K562 (cell line): Measurements from ENCODE around the gene SLC25A11. TPM values are rescaled to one million over a fixed set of nuclear protein-coding genes. Genes with fewer than 3 reads are reported as not detected.

Source experiments
- ATAC-seq: fragments of 200-7000 bp; cut with Tn5 transposase; 3 replicates; pipeline ENCODE4 v1.9.1; 2020; ENCODE audit warnings: moderate library complexity
- BruUV-seq: library from RNA; stranded (reverse); fragments of 400-500 nt; replicated peaks from 2 replicates; lab custom pipeline; 2021; lab: Mats Ljungman, UMichigan
- CTCF ChIA-PET: fragments of 300-600 bp; formaldehyde crosslinking; extraction: SDS; loops from one replicate; lab custom pipeline; 2021; ENCODE audit warnings: low intra/inter-chr PET ratio; lab: Yijun Ruan, JAX
- POLR2A ChIA-PET: fragments of 300-600, 350-650 bp; sonication (Branson Sonifier 250); formaldehyde crosslinking; extraction: SDS; loops from one replicate; lab custom pipeline; 2021; ENCODE audit warnings: antibody characterized with exemption, inconsistent platforms; lab: Yijun Ruan, JAX
- DNase-seq, 4 experiments: peaks; one replicate each; pipeline versions ENCODE4 v3.0.0 to v3.0.0-alpha.2; 2011 to 2018; ENCODE audit warnings: low spot score in 3 of 4, mixed read lengths in 3 of 4; ENCODE audit errors: extremely low read depth in 1 of 4
- FAIRE-seq: peaks from 2 replicates; lab custom pipeline; 2011; peaks lifted over from hg19 to GRCh38; lab: Jason Lieb, UNC
- H2AFZ ChIP-seq: 2 replicates; pipeline ENCODE4 v1.6.0; 2011; ENCODE audit warnings: low read depth, low read length, control low read depth, inconsistent platforms
- H3K27ac ChIP-seq: fragments of 200-600 bp; 3 replicates; pipeline ENCODE4 v1.8.0; 2011; ENCODE audit warnings: low read depth, mild to moderate bottlenecking, control low read depth, inconsistent platforms, low read length, moderate library complexity, mixed read lengths; ENCODE audit errors: extremely low read depth
- H3K27me3 ChIP-seq, 2 experiments: fragments of 300-600 bp in 1 of 2; 2 replicates in 1 of 2; 3 replicates in 1 of 2; pipeline versions ENCODE4 v1.6.0 to v1.8.0; 2011; ENCODE audit warnings: inconsistent platforms in 2 of 2, low read length in 2 of 2, mild to moderate bottlenecking in 1 of 2, mixed read lengths in 1 of 2, moderate library complexity in 1 of 2; ENCODE audit not compliant: control insufficient read depth in 2 of 2, insufficient read depth in 2 of 2
- H3K36me3 ChIP-seq: fragments of 300-600 bp; 3 replicates; pipeline ENCODE4 v1.8.0; 2011; ENCODE audit warnings: mild to moderate bottlenecking, low read length, inconsistent platforms; ENCODE audit not compliant: control insufficient read depth, insufficient read depth
- H3K4me1 ChIP-seq, 2 experiments: fragments of 200-600 bp in 1 of 2; replicated peaks in 1 of 2; 2 replicates in 1 of 2; 3 replicates in 1 of 2; pipeline versions ENCODE4 v1.5.1 to v1.8.0; 2011; ENCODE audit warnings: inconsistent platforms in 2 of 2, low read length in 2 of 2, mild to moderate bottlenecking in 1 of 2, mixed read lengths in 1 of 2, moderate library complexity in 1 of 2; ENCODE audit not compliant: control insufficient read depth in 2 of 2, insufficient read depth in 2 of 2
- H3K4me2 ChIP-seq: 2 replicates; pipeline ENCODE4 v1.6.1; 2011; ENCODE audit warnings: low read length, control low read depth, inconsistent platforms, mixed read lengths; ENCODE audit not compliant: insufficient read depth
- H3K4me3 ChIP-seq: fragments of 200-600 bp; sonication (generic), shearing (Covaris generic); 2 replicates; pipeline ENCODE4 v1.5.1; 2016; ENCODE audit warnings: control low read depth, inconsistent platforms
- H3K79me2 ChIP-seq: fragments of 200-600 bp; 3 replicates; pipeline ENCODE4 v1.8.0; 2011; ENCODE audit warnings: low read length, inconsistent platforms; ENCODE audit not compliant: control insufficient read depth, insufficient read depth
- H3K9ac ChIP-seq, 2 experiments: 2 replicates each; pipeline versions ENCODE4 v1.6.0 to v1.6.1; 2011; ENCODE audit warnings: low read depth in 2 of 2, low read length in 2 of 2, control low read depth in 1 of 2, inconsistent platforms in 1 of 2, mild to moderate bottlenecking in 1 of 2, mixed read lengths in 1 of 2; ENCODE audit not compliant: insufficient read depth in 1 of 2
- H3K9me1 ChIP-seq: one replicate; pipeline ENCODE4 v1.6.0; 2011; ENCODE audit warnings: inconsistent platforms, mild to moderate bottlenecking, low read length, moderate library complexity; ENCODE audit not compliant: control insufficient read depth, insufficient read depth
- H3K9me3 ChIP-seq: replicated peaks from 2 replicates; pipeline ENCODE4 v1.5.1; 2011; ENCODE audit warnings: low read depth, low read length, inconsistent platforms; ENCODE audit not compliant: control insufficient read depth, insufficient read depth
- H4K20me1 ChIP-seq: replicated peaks from 2 replicates; pipeline ENCODE4 v1.6.1; 2011; ENCODE audit warnings: low read length, inconsistent platforms, mixed read lengths; ENCODE audit not compliant: control insufficient read depth, insufficient read depth
- ELF4 ChIP-seq: fragments of 450-650 bp; formaldehyde crosslinking; IDR thresholded peaks from 2 replicates; pipeline ENCODE4 v1.4.0; 2022; ENCODE audit warnings: missing genetic modification characterization
- IRF9 ChIP-seq: fragments of 450-650 bp; IDR thresholded peaks from 2 replicates; pipeline ENCODE4 v1.6.1; 2016; ENCODE audit warnings: missing biosample characterization, missing genetic modification characterization
- POLR2A ChIP-seq: fragments of 450-650 bp; conservative IDR thresholded peaks from 2 replicates; pipeline ENCODE4 v1.6.1; 2016
- RBM17 ChIP-seq: fragments of 200-400 bp; formaldehyde crosslinking; IDR thresholded peaks from 2 replicates; pipeline ENCODE4 v1.6.1; 2017; ENCODE audit warnings: low read depth, mild to moderate bottlenecking, low read length, borderline replicate concordance
- ZNF232 ChIP-seq: sonication (generic); formaldehyde crosslinking; IDR thresholded peaks from 2 replicates; pipeline ENCODE4 v1.8.0; 2022; ENCODE audit warnings: mild to moderate bottlenecking, missing genetic modification reagents
- WGBS: fragments of 100-300 bp; shearing (Covaris generic); methylation state at CpG from one replicate; pipeline ENCODE4 v1.1.6; 2016; ENCODE audit warnings: low coverage, mixed read lengths; ENCODE audit not compliant: insufficient coverage; ENCODE audit errors: missing lambda C conversion rate; 5-methylcytosine and 5-hydroxymethylcytosine counted together
- in situ Hi-C: fragments of 300-500 bp; cut with MboI; formaldehyde crosslinking; loops from 4 replicates; pipeline ENCODE4 v1.15.0; 2018; ENCODE audit warnings: inconsistent platforms, mixed read lengths
- intact Hi-C: fragments of 100-400 bp; cut with micrococcal nuclease; formaldehyde crosslinking; loops from 2 replicates; pipeline ENCODE4 v1.14.2; 2022
- polyA plus RNA-seq, 8 experiments: library from polyadenylated mRNA; depleted of rRNA in 4 of 8; stranded (reverse) in 5 of 8; unstranded in 3 of 8; fragments of >200 nt; fragmentation: Nextera tagmentation in 2 of 8; fragmentation: Illumina TruSeq in 1 of 8; extraction: Ambion mirVana in 2 of 8; extraction: Trizol in 1 of 8; gene quantifications; 2 replicates each; pipeline versions ENCODE4 v1.2.1 to v1.2.3, GENCODE V29; 2011 to 2014; ENCODE audit warnings: inconsistent platforms in 1 of 8, missing spikeins in 1 of 8
- total RNA-seq, 7 experiments: library from RNA; depleted of rRNA in 6 of 7; stranded (reverse); fragments of >200 nt in 6 of 7; fragmentation: Illumina TruSeq in 2 of 7; extraction: Trizol in 2 of 7; gene quantifications; 2 replicates each; pipeline versions ENCODE4 v1.2.1 to v1.2.3, GENCODE V29; 2011 to 2021; ENCODE audit warnings: low replicate concordance in 1 of 7
- TF ChIP-seq, protein P1 (sequence below): fragments of 450-650 bp; formaldehyde crosslinking; IDR thresholded peaks from 2 replicates; pipeline ENCODE4 v1.4.0; 2020; ENCODE audit warnings: mild to moderate bottlenecking, moderate library complexity
- TF ChIP-seq, protein P2 (sequence below): fragments of 450-650 bp; formaldehyde crosslinking; IDR thresholded peaks from 2 replicates; pipeline ENCODE4 v1.4.0; 2022; ENCODE audit warnings: missing genetic modification characterization

The SLC25A11 gene
- total and polyA plus RNA-seq, 9 of the 15 experiments (the other 6 are each of a cell fraction or from before 2014, with no cell fraction given): 3.1 to 56.7 (median 32.9) TPM

DNA sequence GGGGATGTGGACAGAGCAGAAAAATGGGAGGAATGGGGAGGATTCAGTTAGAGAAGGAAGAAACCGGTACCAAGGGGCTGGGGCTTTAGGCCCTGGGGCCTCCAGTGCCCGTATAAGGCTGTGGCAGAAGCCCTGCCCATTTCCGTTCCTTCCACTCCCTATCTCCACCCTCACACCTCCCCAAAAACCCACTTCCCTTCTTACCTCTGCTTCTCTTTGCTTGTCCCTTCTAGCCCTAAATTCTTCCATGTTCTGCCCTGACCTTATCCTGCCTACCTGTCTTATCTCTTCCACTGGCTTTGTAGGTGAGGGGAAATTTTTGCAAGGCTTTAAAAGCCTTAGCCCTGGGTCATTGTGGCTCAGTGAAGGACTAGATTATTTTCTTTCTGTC lies 4.3 kb upstream of the SLC25A11 start (continued):
- TF ChIP-seq, protein P1, sequence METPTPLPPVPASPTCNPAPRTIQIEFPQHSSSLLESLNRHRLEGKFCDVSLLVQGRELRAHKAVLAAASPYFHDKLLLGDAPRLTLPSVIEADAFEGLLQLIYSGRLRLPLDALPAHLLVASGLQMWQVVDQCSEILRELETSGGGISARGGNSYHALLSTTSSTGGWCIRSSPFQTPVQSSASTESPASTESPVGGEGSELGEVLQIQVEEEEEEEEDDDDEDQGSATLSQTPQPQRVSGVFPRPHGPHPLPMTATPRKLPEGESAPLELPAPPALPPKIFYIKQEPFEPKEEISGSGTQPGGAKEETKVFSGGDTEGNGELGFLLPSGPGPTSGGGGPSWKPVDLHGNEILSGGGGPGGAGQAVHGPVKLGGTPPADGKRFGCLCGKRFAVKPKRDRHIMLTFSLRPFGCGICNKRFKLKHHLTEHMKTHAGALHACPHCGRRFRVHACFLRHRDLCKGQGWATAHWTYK (CRISPR knock-in tag): 0 out of 2 replicates have a peak, but pooled peaks have one; percentile 50
- TF ChIP-seq ZNF232 (CRISPR knock-in tag) (no peak), ELF4 (peak; percentile 43; the same call in 1 of the 2 replicates)
- TF ChIP-seq, protein P2, sequence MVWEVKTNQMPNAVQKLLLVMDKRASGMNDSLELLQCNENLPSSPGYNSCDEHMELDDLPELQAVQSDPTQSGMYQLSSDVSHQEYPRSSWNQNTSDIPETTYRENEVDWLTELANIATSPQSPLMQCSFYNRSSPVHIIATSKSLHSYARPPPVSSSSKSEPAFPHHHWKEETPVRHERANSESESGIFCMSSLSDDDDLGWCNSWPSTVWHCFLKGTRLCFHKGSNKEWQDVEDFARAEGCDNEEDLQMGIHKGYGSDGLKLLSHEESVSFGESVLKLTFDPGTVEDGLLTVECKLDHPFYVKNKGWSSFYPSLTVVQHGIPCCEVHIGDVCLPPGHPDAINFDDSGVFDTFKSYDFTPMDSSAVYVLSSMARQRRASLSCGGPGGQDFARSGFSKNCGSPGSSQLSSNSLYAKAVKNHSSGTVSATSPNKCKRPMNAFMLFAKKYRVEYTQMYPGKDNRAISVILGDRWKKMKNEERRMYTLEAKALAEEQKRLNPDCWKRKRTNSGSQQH (CRISPR knock-in tag): peak; percentile 65; the same call in 1 of the 2 replicates

GRCh38 chr17:4942760-4943508 lies 3.1 kb upstream of the SLC25A11 start:
- FAIRE-seq (no peak), ATAC-seq (no peak), DNase-seq (no peak)
- H3K27ac ChIP-seq: no peak overlapping the region
- peaks cover 74% of the 10 kb centered on the region for H3K36me3 ChIP-seq
- intact Hi-C loops (no loop called here), in situ Hi-C loops (no loop called here)
- 95% methylated on average over 12 of the region's 13 CpGs for WGBS
- H3K9me3 ChIP-seq: no peaks in the 10 kb centered on the region
- H3K4me3 ChIP-seq: no peak overlapping the region
- no peak for TF ChIP-seq IRF9
- no peak for TF ChIP-seq RBM17
- TF ChIP-seq POLR2A: 0 out of 2 replicates have a peak, but pooled peaks have one; percentile 19
- no peak overlapping the region for H3K4me2 ChIP-seq
- POLR2A ChIA-PET: interaction anchor here (0.6 to 2.4 kb wide), 3 partner anchors 14 to 45 kb away, joined by 3 to 5 read pairs (median 3); partner anchors contain the start of gene SPAG7
- H3K27me3 ChIP-seq: no peaks in the 10 kb centered on the region
- H2AFZ ChIP-seq: no peak overlapping the region
- peaks cover 92% of the 10 kb centered on the region for H3K79me2 ChIP-seq
- BruUV-seq: no TSS peak
- H4K20me1 ChIP-seq: peaks cover 22% of the 10 kb centered on the region
- peak overlapping the region in 1 of 2 experiments; percentile 42; a peak in 1 of 4 replicates for H3K9ac ChIP-seq
- CTCF ChIA-PET: no interaction called here
- H3K4me1 ChIP-seq: peaks cover 30 to 31% of the 10 kb centered on the region in 2 experiments; a peak in 4 of 5 replicates
- H3K9me1 ChIP-seq: no peaks in the 10 kb centered on the region
